Stimulated activated CD8-positive, alpha-beta memory T cell treated with anti-CD3 and anti-CD28 coated beads, Interleukin-12 subunit alpha, Interleukin-12 subunit beta, amount 100 ng/mL, for 1 hour (primary cell): ENCODE measurements around the gene CBLN3.
"Not testable (repeated sequence)": the region's sequence is repeated elsewhere in the genome, so short reads cannot be mapped to it uniquely, and the experiment has no call there.

Experiments used
- DNase-seq: peaks from one replicate; pipeline ENCODE4 v3.0.0-alpha.2; 2020; ENCODE audit warnings: low read depth

CBLN3 gene

DNA sequence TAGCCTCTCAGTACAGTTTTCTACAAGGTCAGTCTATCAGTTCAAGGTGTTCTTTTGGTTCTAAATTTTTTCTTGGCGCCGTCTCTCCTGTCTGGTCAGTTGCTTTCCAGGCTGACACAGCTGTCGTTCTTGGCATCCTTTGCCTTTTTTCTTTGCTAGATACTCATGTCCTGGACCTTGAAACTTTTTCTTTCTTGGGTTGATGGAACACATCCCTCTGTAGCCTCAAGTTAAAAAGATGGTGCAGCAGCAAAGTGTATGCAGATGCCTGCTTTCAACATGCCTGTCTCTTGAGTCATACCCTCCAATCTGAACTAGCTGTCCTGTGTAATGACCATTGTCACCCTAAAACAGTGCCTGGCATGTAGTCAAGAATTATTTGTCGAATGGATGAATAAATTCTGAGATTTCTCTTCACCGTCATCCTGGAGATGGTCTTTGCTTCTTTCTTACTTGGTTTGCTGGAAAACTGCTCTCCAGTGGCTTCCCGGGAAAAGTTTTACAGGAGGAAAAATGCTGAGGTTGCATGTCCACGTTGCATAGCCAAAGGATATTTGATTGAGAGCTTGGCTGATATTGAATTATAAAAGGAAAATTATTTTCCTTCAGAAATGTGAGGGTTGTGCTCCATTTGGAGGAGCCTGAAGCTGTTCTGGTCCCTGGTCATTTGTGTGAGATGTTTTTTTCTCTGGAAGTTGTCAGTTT lies 26.0 kb downstream of the CBLN3 start:
- no peak for DNase-seq

- DNase-seq: no peak
These were observed 27.4 kb downstream of the CBLN3 start for GRCh38 chr14:24401810-24402702.

DNA sequence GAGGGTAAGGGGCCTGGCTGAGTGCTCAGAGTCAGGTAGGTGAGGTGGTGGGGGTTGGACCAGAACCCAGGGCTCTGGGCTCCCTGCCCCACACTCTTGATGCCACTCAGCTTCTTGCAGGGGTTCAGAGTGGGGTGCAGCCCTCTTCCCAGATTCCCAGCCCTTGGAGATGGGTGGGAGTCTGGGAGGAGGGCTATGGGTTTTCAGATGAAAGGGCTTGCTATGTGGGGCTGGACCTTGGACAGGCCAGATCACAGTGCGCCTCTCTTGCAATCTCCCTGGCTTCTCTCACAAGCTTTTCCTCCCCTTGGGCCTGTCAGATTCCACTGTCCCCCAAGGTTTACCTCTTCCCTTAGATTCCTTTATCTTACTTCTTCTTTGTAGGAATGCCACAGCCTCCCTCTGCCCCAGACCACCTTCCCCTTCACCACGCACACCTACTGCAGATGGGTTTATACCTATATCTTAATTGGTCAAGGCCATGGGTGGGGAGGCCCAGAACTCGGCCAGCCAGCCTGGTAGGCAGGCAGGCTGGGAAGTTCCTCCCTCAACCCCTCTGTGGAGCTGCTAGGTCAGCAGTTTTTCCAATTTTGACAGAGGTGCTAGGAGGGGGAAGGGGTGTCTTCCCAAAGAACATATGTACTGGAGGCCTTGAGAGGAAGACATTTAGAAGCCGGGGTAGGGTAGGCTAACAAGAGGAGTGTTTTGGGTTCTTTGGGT lies 29.3 kb downstream of the CBLN3 start:
- DNase-seq: no peak

GRCh38 chr14:24399447-24399822 lies 30.0 kb downstream of the CBLN3 start:
- no peak for DNase-seq

- peak; percentile 1 for DNase-seq
These were observed 30.6 kb downstream of the CBLN3 start, which contains the start of gene NYNRIN for GRCh38 chr14:24398653-24399446. TSS of gene NYNRIN (plus strand) at chr14:24399003. CDS start at chr14:24399247, 244 bp downstream.

- no peak for DNase-seq
These were observed 31.2 kb downstream of the CBLN3 start for GRCh38 chr14:24398293-24398652.

- DNase-seq: no peak
These were observed 31.7 kb downstream of the CBLN3 start for GRCh38 chr14:24397639-24398292.

DNA sequence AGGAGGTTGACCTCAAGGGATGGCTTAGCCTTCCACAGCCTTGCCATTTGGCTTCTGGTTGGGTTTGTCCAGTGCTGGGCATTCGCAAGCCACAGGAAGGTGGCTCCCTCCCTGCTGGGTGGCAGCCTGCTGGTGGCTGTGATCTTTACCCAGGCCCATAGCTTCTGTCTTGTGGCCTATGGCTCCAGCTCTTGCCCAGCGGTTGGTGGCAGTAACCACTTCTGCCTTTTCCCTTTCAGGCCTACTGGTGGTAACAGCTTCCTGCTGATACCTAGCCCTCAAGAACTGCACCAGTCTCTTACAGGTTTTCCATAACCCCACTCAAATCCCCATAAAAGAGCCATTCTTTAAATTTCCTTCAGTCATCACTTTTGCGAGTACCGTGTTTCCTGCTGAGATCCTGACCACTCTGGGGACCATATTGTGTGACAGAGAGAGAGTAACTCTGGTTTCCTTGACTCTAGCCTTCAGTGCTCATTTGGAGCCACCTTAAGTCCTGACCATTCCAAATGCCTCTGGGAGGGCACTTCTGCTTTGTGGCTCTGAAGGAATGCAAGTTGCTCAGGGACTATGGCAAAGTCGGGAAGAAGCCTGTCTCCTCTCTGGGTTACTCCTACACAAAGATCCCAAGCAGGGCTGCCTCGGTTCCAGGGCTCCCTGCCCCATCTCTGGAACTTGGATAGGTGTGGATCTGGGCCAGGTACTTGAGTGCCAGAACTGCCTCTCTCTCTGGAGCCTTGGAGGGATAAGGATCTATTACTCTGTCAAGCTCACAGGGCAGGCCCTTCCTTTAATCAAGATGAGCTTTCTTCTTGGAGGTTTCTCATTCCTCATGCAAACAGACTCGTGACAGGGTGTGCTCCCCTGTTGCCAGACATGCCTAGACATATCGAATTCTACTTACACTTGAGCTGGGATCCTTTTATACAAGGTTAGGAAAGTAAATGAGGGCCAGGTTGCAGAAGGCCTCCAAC lies 33.6 kb downstream of the CBLN3 start:
- no peak for DNase-seq

DNA sequence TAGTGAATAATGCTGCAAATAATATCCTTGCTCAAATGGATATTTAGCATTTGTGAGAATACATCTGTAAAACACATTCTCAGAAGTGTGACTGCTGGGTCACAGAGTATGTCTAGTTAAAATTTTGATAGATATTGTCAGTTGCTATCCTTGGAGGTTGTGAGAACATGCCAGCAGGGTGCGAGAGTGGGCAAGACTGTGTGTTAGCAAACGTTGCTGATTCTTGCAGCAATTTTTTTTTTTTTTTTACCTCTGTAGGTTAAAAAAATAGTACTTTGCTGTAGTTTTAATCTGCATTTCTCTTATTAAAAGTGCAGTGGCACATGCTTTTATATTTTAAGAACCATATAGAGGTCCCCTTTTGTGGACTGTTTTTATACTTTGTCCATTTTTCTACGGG lies 35.2 kb downstream of the CBLN3 start:
- no peak for DNase-seq

DNA sequence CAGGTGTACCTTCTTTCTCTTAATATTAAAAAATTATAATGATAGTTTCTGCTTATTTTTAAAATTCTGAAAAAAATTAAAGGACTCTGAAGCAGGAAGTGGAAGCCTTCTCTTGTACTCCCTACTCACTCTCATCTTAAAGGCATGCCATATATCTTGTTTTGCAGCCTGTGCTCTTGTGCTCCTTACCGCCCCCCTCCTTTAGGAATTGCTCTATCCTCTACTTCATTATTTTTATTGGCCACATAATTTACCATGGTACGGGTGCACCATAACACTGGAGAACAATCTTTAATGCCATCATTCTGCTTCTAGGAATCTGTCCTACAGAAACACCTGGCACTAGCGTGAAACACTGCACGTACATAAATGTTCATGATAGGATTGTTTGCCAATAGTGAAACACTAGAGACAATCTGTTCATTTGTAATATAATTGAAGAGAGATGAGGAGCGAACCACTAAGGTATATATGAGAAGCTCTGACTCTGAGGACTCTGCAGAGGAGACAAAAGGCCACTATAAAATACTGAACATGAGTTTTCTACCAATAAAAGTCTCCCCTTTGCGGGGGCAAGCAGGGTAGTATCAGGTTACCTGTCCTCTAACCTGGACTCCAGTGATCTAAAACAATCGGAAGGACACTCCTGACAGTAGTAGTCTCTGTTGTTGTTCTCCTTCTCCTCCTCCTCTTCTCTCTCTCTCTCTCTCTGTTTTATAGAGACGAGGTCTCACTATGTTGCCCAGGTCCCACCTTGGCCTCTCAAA lies 37.0 kb downstream of the CBLN3 start:
- DNase-seq: no peak

GRCh38 chr14:24390701-24391468 lies 38.6 kb downstream of the CBLN3 start:
- no peak for DNase-seq

- DNase-seq: no peak
These were observed 40.1 kb downstream of the CBLN3 start for GRCh38 chr14:24389226-24389848.

GRCh38 chr14:24388474-24389179 lies 40.8 kb downstream of the CBLN3 start:
- DNase-seq: no peak

DNA sequence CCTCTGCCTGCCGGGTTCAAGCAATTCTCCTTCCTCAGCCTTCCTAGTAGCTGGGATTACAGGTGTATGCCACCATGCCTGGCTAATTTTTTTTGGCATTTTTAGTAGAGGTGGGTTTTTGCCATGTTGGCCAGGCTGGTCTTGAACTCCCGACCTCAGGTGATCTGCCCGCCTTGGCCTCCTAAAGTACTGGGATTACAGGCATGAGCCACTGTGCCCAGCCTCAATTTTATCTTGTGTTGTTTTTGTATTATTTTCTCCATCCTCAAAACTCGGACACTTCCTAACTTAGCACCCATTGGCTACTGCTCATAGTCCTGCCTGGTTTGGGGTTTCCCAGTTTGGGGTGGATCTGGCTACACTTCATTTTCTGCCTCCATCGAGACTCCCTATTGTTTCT lies 41.9 kb downstream of the CBLN3 start:
- not testable (repeated sequence) for DNase-seq

DNA sequence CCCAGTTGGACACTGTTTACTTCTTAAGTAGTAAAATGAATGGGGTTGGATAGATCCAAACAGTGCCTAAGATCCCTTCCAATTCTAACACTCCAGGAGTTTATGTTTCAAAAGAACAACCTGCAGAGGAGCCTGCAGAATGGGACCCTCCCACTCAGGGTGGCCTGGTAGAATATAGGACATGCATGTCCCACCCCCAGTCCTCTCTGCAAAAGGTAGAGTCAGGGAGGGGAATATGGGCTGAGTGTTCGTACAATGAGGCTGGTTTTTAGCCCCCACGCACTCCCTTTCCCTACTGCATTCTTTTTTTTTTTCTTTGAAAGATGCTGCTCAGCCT lies 42.5 kb downstream of the CBLN3 start:
- no peak for DNase-seq

GRCh38 chr14:24385524-24385923 lies 43.9 kb downstream of the CBLN3 start:
- no peak for DNase-seq

GRCh38 chr14:24384169-24384568 lies 45.3 kb downstream of the CBLN3 start:
- no peak for DNase-seq

- DNase-seq: no peak
These were observed 47.5 kb downstream of the CBLN3 start for GRCh38 chr14:24382064-24382371.
